H7 (cell line): Measurements from ENCODE around the gene LMTK2. TPM values are rescaled to one million over a fixed set of nuclear protein-coding genes. Genes with fewer than 3 reads are reported as not detected.

Experiments
- DNase-seq: peaks from one replicate; pipeline ENCODE4 v3.0.0; 2012
- H3K27me3 ChIP-seq: 2 replicates; pipeline ENCODE4 v1.6.0; 2011; ENCODE audit warnings: mild to moderate bottlenecking, low read length; ENCODE audit not compliant: control insufficient read depth, insufficient read depth
- H3K36me3 ChIP-seq: replicated peaks from 2 replicates; pipeline ENCODE4 v1.5.1; 2011; ENCODE audit warnings: low read length; ENCODE audit not compliant: control insufficient read depth, insufficient read depth
- H3K4me3 ChIP-seq: 2 replicates; pipeline ENCODE4 v1.5.1; 2011; ENCODE audit warnings: low read depth, mild to moderate bottlenecking, control low read depth, low read length, moderate library complexity; ENCODE audit not compliant: insufficient read depth
- total RNA-seq: library from RNA; depleted of rRNA; stranded (reverse); fragments of >200 nt; shearing (Covaris generic); gene quantifications from 2 replicates; pipeline ENCODE4 v1.2.3, GENCODE V29; 2014

The LMTK2 gene
- total RNA-seq, 1 experiment from 2014 or later, result 12.6 TPM

GRCh38 chr7:98229441-98229840, 122.8 kb downstream of the LMTK2 start:
- no peak overlapping the region for H3K4me3 ChIP-seq
- peak; percentile 43 for DNase-seq

GRCh38 chr7:98229991-98230745, 123.5 kb downstream of the LMTK2 start:
- Histone ChIP-seq H3K27me3 (no peaks in the 10 kb centered on the region), H3K4me3 (no peak overlapping the region), H3K36me3 (no peaks in the 10 kb centered on the region)
- peak; percentile 76 for DNase-seq

More at GRCh38 chr7:98229441-98229840, 122.8 kb downstream of the LMTK2 start:
- Histone ChIP-seq H3K27me3 (no peaks in the 10 kb centered on the region), H3K36me3 (no peaks in the 10 kb centered on the region)

GRCh38 chr7:98230746-98231471, 124.2 kb downstream of the LMTK2 start:
- DNase-seq, result peak; percentile 53
- Histone ChIP-seq H3K36me3 (no peaks in the 10 kb centered on the region), H3K27me3 (no peaks in the 10 kb centered on the region), H3K4me3 (no peak overlapping the region)

GRCh38 chr7:98231493-98232262, 125.0 kb downstream of the LMTK2 start:
- Histone ChIP-seq H3K36me3 (no peaks in the 10 kb centered on the region), H3K27me3 (no peaks in the 10 kb centered on the region), H3K4me3 (no peak overlapping the region)
- DNase-seq, result peak; percentile 53

GRCh38 chr7:98232263-98232585, 125.6 kb downstream of the LMTK2 start:
- Histone ChIP-seq H3K36me3 (no peaks in the 10 kb centered on the region), H3K27me3 (no peaks in the 10 kb centered on the region), H3K4me3 (no peak overlapping the region)
- DNase-seq, result peak; percentile 43

- Histone ChIP-seq H3K4me3 (no peak overlapping the region), H3K36me3 (no peaks in the 10 kb centered on the region)
These were observed 126.1 kb downstream of the LMTK2 start for GRCh38 chr7:98232799-98233198.

GRCh38 chr7:98233219-98234070, 126.8 kb downstream of the LMTK2 start:
- H3K36me3 ChIP-seq, result no peaks in the 10 kb centered on the region
- no peak overlapping the region for H3K4me3 ChIP-seq
- no peaks in the 10 kb centered on the region for H3K27me3 ChIP-seq
- DNase-seq, result peak; percentile 60

More at GRCh38 chr7:98232799-98233198, 126.1 kb downstream of the LMTK2 start:
- peak; percentile 57 for DNase-seq
- no peaks in the 10 kb centered on the region for H3K27me3 ChIP-seq

GRCh38 chr7:98234429-98235147, 127.9 kb downstream of the LMTK2 start:
- Histone ChIP-seq H3K4me3 (no peak overlapping the region), H3K27me3 (no peaks in the 10 kb centered on the region), H3K36me3 (no peaks in the 10 kb centered on the region)
- DNase-seq, result no peak

- H3K4me3 ChIP-seq, result no peak overlapping the region
- peak; percentile 40 for DNase-seq
- no peaks in the 10 kb centered on the region for H3K27me3 ChIP-seq
- H3K36me3 ChIP-seq, result no peaks in the 10 kb centered on the region
These were observed 129.2 kb downstream of the LMTK2 start for GRCh38 chr7:98235901-98236300.

GRCh38 chr7:98236355-98237185, 129.9 kb downstream of the LMTK2 start:
- no peaks in the 10 kb centered on the region for H3K27me3 ChIP-seq

GRCh38 chr7:98238076-98238475, 131.4 kb downstream of the LMTK2 start:
- no peaks in the 10 kb centered on the region for H3K36me3 ChIP-seq
- no peak overlapping the region for H3K4me3 ChIP-seq
- DNase-seq, result no peak

More at GRCh38 chr7:98236355-98237185, 129.9 kb downstream of the LMTK2 start:
- DNase-seq, result peak; percentile 40
- Histone ChIP-seq H3K4me3 (no peak overlapping the region), H3K36me3 (no peaks in the 10 kb centered on the region)

GRCh38 chr7:98238976-98239375, 132.3 kb downstream of the LMTK2 start:
- no peak for DNase-seq

More at GRCh38 chr7:98238076-98238475, 131.4 kb downstream of the LMTK2 start:
- H3K27me3 ChIP-seq, result no peaks in the 10 kb centered on the region

More at GRCh38 chr7:98238976-98239375, 132.3 kb downstream of the LMTK2 start:
- Histone ChIP-seq H3K36me3 (no peaks in the 10 kb centered on the region), H3K4me3 (no peak overlapping the region), H3K27me3 (no peaks in the 10 kb centered on the region)
